K562 (cell line): Measurements from ENCODE around the gene CSNK1D. TPM values are rescaled to one million over a fixed set of nuclear protein-coding genes. Genes with fewer than 3 reads are reported as not detected.

Experiments
- ATAC-seq: fragments of 200-7000 bp; cut with Tn5 transposase; 3 replicates; pipeline ENCODE4 v1.9.1; 2020; ENCODE audit warnings: moderate library complexity
- BruUV-seq: library from RNA; stranded (reverse); fragments of 400-500 nt; replicated peaks from 2 replicates; lab custom pipeline; 2021; lab: Mats Ljungman, UMichigan
- CTCF ChIA-PET: fragments of 300-600 bp; formaldehyde crosslinking; extraction: SDS; loops from one replicate; lab custom pipeline; 2021; ENCODE audit warnings: low intra/inter-chr PET ratio; lab: Yijun Ruan, JAX
- POLR2A ChIA-PET: fragments of 300-600, 350-650 bp; sonication (Branson Sonifier 250); formaldehyde crosslinking; extraction: SDS; loops from one replicate; lab custom pipeline; 2021; ENCODE audit warnings: antibody characterized with exemption, inconsistent platforms; lab: Yijun Ruan, JAX
- DNase-seq, 4 experiments: peaks; one replicate each; pipeline versions ENCODE4 v3.0.0 to v3.0.0-alpha.2; 2011 to 2018; ENCODE audit warnings: low spot score in 3 of 4, mixed read lengths in 3 of 4; ENCODE audit errors: extremely low read depth in 1 of 4
- FAIRE-seq: peaks from 2 replicates; lab custom pipeline; 2011; peaks lifted over from hg19 to GRCh38; lab: Jason Lieb, UNC
- H2AFZ ChIP-seq: 2 replicates; pipeline ENCODE4 v1.6.0; 2011; ENCODE audit warnings: low read depth, low read length, control low read depth, inconsistent platforms
- H3K27ac ChIP-seq: fragments of 200-600 bp; 3 replicates; pipeline ENCODE4 v1.8.0; 2011; ENCODE audit warnings: low read depth, mild to moderate bottlenecking, control low read depth, inconsistent platforms, low read length, moderate library complexity, mixed read lengths; ENCODE audit errors: extremely low read depth
- H3K27me3 ChIP-seq, 2 experiments: fragments of 300-600 bp in 1 of 2; 2 replicates in 1 of 2; 3 replicates in 1 of 2; pipeline versions ENCODE4 v1.6.0 to v1.8.0; 2011; ENCODE audit warnings: inconsistent platforms in 2 of 2, low read length in 2 of 2, mild to moderate bottlenecking in 1 of 2, mixed read lengths in 1 of 2, moderate library complexity in 1 of 2; ENCODE audit not compliant: control insufficient read depth in 2 of 2, insufficient read depth in 2 of 2
- H3K36me3 ChIP-seq: fragments of 300-600 bp; 3 replicates; pipeline ENCODE4 v1.8.0; 2011; ENCODE audit warnings: mild to moderate bottlenecking, low read length, inconsistent platforms; ENCODE audit not compliant: control insufficient read depth, insufficient read depth
- H3K4me1 ChIP-seq, 2 experiments: fragments of 200-600 bp in 1 of 2; replicated peaks in 1 of 2; 2 replicates in 1 of 2; 3 replicates in 1 of 2; pipeline versions ENCODE4 v1.5.1 to v1.8.0; 2011; ENCODE audit warnings: inconsistent platforms in 2 of 2, low read length in 2 of 2, mild to moderate bottlenecking in 1 of 2, mixed read lengths in 1 of 2, moderate library complexity in 1 of 2; ENCODE audit not compliant: control insufficient read depth in 2 of 2, insufficient read depth in 2 of 2
- H3K4me2 ChIP-seq: 2 replicates; pipeline ENCODE4 v1.6.1; 2011; ENCODE audit warnings: low read length, control low read depth, inconsistent platforms, mixed read lengths; ENCODE audit not compliant: insufficient read depth
- H3K4me3 ChIP-seq: fragments of 200-600 bp; sonication (generic), shearing (Covaris generic); 2 replicates; pipeline ENCODE4 v1.5.1; 2016; ENCODE audit warnings: control low read depth, inconsistent platforms
- H3K79me2 ChIP-seq: fragments of 200-600 bp; 3 replicates; pipeline ENCODE4 v1.8.0; 2011; ENCODE audit warnings: low read length, inconsistent platforms; ENCODE audit not compliant: control insufficient read depth, insufficient read depth
- H3K9ac ChIP-seq, 2 experiments: 2 replicates each; pipeline versions ENCODE4 v1.6.0 to v1.6.1; 2011; ENCODE audit warnings: low read depth in 2 of 2, low read length in 2 of 2, control low read depth in 1 of 2, inconsistent platforms in 1 of 2, mild to moderate bottlenecking in 1 of 2, mixed read lengths in 1 of 2; ENCODE audit not compliant: insufficient read depth in 1 of 2
- H3K9me1 ChIP-seq: one replicate; pipeline ENCODE4 v1.6.0; 2011; ENCODE audit warnings: inconsistent platforms, mild to moderate bottlenecking, low read length, moderate library complexity; ENCODE audit not compliant: control insufficient read depth, insufficient read depth
- H3K9me3 ChIP-seq: replicated peaks from 2 replicates; pipeline ENCODE4 v1.5.1; 2011; ENCODE audit warnings: low read depth, low read length, inconsistent platforms; ENCODE audit not compliant: control insufficient read depth, insufficient read depth
- H4K20me1 ChIP-seq: replicated peaks from 2 replicates; pipeline ENCODE4 v1.6.1; 2011; ENCODE audit warnings: low read length, inconsistent platforms, mixed read lengths; ENCODE audit not compliant: control insufficient read depth, insufficient read depth
- CXXC5 ChIP-seq: fragments of 250-450 bp; sonication (Bioruptor Pico); IDR thresholded peaks from 2 replicates; pipeline ENCODE4 v1.8.0; 2022; ENCODE audit warnings: inconsistent platforms, mild to moderate bottlenecking, moderate library complexity
- ETV1 ChIP-seq: fragments of 450-650 bp; conservative IDR thresholded peaks from 2 replicates; pipeline ENCODE4 v1.6.1; 2016; ENCODE audit warnings: missing genetic modification characterization, control low read depth, low read depth, missing compliant biosample characterization
- HMG20A ChIP-seq: fragments of 450-650 bp; formaldehyde crosslinking; conservative IDR thresholded peaks from 2 replicates; pipeline ENCODE4 v1.4.0; 2020; ENCODE audit warnings: mild to moderate bottlenecking, mixed read lengths
- KLF16 ChIP-seq: IDR thresholded peaks from 2 replicates; pipeline ENCODE4 v1.6.1; 2016; ENCODE audit warnings: antibody characterized with exemption
- MCM2 ChIP-seq: fragments of 450-650 bp; IDR thresholded peaks from 2 replicates; pipeline ENCODE4 v1.6.1; 2017; ENCODE audit warnings: low read depth, mild to moderate bottlenecking
- NFYB ChIP-seq: IDR thresholded peaks from 2 replicates; pipeline ENCODE4 v1.6.1; 2011; ENCODE audit warnings: mild to moderate bottlenecking, moderate library complexity; ENCODE audit not compliant: insufficient read length; ENCODE audit errors: extremely low read depth
- SUPT5H ChIP-seq: fragments of 450-650 bp; IDR thresholded peaks from 2 replicates; pipeline ENCODE4 v1.6.1; 2016
- TEAD1 ChIP-seq, 2 experiments: fragments of 450-650 bp in 1 of 2; sonication (generic) in 1 of 2; formaldehyde crosslinking; IDR thresholded peaks; 2 replicates each; pipeline versions ENCODE4 v1.4.0 to v1.8.0; 2020 to 2022; ENCODE audit warnings: mild to moderate bottlenecking in 2 of 2, missing genetic modification reagents in 1 of 2
- ZC3H4 ChIP-seq: sonication (generic); formaldehyde crosslinking; IDR thresholded peaks from 2 replicates; pipeline ENCODE4 v1.9.0; 2021; ENCODE audit warnings: missing genetic modification reagents, borderline replicate concordance
- ZNF140 ChIP-seq: fragments of 250-450 bp; sonication (Bioruptor Pico); IDR thresholded peaks from 2 replicates; pipeline ENCODE4 v1.8.0; 2021; ENCODE audit warnings: moderate library complexity, mild to moderate bottlenecking, inconsistent platforms
- ZNF263 ChIP-seq: sonication (generic); formaldehyde crosslinking; IDR thresholded peaks from 2 replicates; pipeline ENCODE4 v1.8.0; 2022; ENCODE audit warnings: mild to moderate bottlenecking, missing genetic modification reagents, borderline replicate concordance
- WGBS: fragments of 100-300 bp; shearing (Covaris generic); methylation state at CpG from one replicate; pipeline ENCODE4 v1.1.6; 2016; ENCODE audit warnings: low coverage, mixed read lengths; ENCODE audit not compliant: insufficient coverage; ENCODE audit errors: missing lambda C conversion rate; 5-methylcytosine and 5-hydroxymethylcytosine counted together
- in situ Hi-C: fragments of 300-500 bp; cut with MboI; formaldehyde crosslinking; loops from 4 replicates; pipeline ENCODE4 v1.15.0; 2018; ENCODE audit warnings: inconsistent platforms, mixed read lengths
- intact Hi-C: fragments of 100-400 bp; cut with micrococcal nuclease; formaldehyde crosslinking; loops from 2 replicates; pipeline ENCODE4 v1.14.2; 2022
- polyA plus RNA-seq, 8 experiments: library from polyadenylated mRNA; depleted of rRNA in 4 of 8; stranded (reverse) in 5 of 8; unstranded in 3 of 8; fragments of >200 nt; fragmentation: Nextera tagmentation in 2 of 8; fragmentation: Illumina TruSeq in 1 of 8; extraction: Ambion mirVana in 2 of 8; extraction: Trizol in 1 of 8; gene quantifications; 2 replicates each; pipeline versions ENCODE4 v1.2.1 to v1.2.3, GENCODE V29; 2011 to 2014; ENCODE audit warnings: inconsistent platforms in 1 of 8, missing spikeins in 1 of 8
- total RNA-seq, 7 experiments: library from RNA; depleted of rRNA in 6 of 7; stranded (reverse); fragments of >200 nt in 6 of 7; fragmentation: Illumina TruSeq in 2 of 7; extraction: Trizol in 2 of 7; gene quantifications; 2 replicates each; pipeline versions ENCODE4 v1.2.1 to v1.2.3, GENCODE V29; 2011 to 2021; ENCODE audit warnings: low replicate concordance in 1 of 7
- TF ChIP-seq, protein P1 (sequence below): fragments of 450-650 bp; IDR thresholded peaks from 2 replicates; pipeline ENCODE4 v1.6.1; 2016
- TF ChIP-seq, protein P2 (sequence below): fragments of 450-650 bp; formaldehyde crosslinking; conservative IDR thresholded peaks from 2 replicates; pipeline ENCODE4 v1.4.0; 2022; ENCODE audit warnings: mild to moderate bottlenecking, missing genetic modification characterization
- TF ChIP-seq, protein P3 (sequence below): sonication (generic); formaldehyde crosslinking; IDR thresholded peaks from 2 replicates; pipeline ENCODE4 v1.8.1; 2023; ENCODE audit warnings: missing genetic modification reagents, mild to moderate bottlenecking, borderline replicate concordance

The CSNK1D gene
- total and polyA plus RNA-seq, 9 of the 15 experiments (the other 6 are each of a cell fraction or from before 2014, with no cell fraction given), result 6.5 to 133 (median 41.3) TPM

DNA sequence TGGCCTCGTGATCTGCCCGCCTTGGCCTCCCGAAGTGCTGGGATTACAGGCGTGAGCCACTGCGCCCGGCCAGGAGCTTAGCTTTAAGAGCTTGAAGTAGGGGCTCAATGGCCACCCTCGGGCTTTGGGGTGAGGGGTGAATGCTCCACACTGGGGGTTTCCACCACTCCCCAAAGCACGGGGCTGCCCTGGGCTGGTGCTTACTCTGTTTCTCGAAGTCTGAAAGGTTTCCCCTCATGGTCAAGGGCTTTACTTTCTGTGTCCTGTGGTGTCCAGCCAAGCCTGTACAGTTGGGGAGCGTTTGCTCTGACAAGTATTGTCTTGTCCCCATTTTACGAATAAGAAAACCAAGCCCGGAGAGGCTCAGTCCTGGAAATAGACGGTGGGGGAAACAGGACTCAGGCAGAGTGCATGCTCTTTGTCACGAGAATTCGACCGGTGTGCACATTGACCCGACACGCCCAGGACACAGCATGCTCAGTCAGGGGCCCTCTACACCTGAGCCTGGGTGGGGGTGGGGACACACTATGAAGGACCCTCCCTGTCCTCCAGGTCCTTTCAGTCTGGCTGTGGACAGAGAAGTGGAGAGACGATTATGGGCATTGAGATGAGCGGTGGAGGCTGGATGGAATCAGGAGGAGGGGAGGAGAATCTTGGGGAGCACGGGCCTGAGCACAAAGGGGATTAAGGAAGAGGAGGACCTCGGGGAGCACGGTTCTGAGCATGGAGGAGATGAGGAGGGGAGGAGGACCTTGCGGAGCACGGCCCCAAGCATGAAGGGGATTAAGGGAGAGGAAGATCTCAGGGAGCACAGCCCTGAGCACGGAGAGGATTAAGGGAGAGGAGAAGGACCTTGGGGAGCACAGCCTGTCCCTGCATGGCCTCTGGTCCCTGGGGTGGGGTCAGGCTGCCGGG is 36.4 kb upstream of the CSNK1D start:
- peak; percentile 37 for FAIRE-seq
- WGBS, result 46% methylated on average over 22 of the region's 27 CpGs
- POLR2A ChIA-PET, result no interaction called here
- TF ChIP-seq CXXC5 (CRISPR knock-in tag) (no peak), ZNF263 (CRISPR knock-in tag) (peak; percentile 99), ZNF140 (CRISPR knock-in tag) (no peak), MCM2 (peak; percentile 82), HMG20A (CRISPR knock-in tag) (no peak), NFYB (no peak), SUPT5H (no peak), KLF16 (no peak), ZC3H4 (CRISPR knock-in tag) (0 out of 2 replicates have a peak, but pooled peaks have one; percentile 39), ETV1 (no peak), TEAD1 (CRISPR knock-in tag; IDR thresholded peaks at IDR 0.05) (no peak)
- TF ChIP-seq, protein P1, sequence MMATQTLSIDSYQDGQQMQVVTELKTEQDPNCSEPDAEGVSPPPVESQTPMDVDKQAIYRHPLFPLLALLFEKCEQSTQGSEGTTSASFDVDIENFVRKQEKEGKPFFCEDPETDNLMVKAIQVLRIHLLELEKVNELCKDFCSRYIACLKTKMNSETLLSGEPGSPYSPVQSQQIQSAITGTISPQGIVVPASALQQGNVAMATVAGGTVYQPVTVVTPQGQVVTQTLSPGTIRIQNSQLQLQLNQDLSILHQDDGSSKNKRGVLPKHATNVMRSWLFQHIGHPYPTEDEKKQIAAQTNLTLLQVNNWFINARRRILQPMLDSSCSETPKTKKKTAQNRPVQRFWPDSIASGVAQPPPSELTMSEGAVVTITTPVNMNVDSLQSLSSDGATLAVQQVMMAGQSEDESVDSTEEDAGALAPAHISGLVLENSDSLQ, result peak; percentile 43; the same call in 1 of the 2 replicates
- TF ChIP-seq, protein P2, sequence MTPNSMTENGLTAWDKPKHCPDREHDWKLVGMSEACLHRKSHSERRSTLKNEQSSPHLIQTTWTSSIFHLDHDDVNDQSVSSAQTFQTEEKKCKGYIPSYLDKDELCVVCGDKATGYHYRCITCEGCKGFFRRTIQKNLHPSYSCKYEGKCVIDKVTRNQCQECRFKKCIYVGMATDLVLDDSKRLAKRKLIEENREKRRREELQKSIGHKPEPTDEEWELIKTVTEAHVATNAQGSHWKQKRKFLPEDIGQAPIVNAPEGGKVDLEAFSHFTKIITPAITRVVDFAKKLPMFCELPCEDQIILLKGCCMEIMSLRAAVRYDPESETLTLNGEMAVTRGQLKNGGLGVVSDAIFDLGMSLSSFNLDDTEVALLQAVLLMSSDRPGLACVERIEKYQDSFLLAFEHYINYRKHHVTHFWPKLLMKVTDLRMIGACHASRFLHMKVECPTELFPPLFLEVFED (CRISPR knock-in tag), result no peak
- TF ChIP-seq, protein P3, sequence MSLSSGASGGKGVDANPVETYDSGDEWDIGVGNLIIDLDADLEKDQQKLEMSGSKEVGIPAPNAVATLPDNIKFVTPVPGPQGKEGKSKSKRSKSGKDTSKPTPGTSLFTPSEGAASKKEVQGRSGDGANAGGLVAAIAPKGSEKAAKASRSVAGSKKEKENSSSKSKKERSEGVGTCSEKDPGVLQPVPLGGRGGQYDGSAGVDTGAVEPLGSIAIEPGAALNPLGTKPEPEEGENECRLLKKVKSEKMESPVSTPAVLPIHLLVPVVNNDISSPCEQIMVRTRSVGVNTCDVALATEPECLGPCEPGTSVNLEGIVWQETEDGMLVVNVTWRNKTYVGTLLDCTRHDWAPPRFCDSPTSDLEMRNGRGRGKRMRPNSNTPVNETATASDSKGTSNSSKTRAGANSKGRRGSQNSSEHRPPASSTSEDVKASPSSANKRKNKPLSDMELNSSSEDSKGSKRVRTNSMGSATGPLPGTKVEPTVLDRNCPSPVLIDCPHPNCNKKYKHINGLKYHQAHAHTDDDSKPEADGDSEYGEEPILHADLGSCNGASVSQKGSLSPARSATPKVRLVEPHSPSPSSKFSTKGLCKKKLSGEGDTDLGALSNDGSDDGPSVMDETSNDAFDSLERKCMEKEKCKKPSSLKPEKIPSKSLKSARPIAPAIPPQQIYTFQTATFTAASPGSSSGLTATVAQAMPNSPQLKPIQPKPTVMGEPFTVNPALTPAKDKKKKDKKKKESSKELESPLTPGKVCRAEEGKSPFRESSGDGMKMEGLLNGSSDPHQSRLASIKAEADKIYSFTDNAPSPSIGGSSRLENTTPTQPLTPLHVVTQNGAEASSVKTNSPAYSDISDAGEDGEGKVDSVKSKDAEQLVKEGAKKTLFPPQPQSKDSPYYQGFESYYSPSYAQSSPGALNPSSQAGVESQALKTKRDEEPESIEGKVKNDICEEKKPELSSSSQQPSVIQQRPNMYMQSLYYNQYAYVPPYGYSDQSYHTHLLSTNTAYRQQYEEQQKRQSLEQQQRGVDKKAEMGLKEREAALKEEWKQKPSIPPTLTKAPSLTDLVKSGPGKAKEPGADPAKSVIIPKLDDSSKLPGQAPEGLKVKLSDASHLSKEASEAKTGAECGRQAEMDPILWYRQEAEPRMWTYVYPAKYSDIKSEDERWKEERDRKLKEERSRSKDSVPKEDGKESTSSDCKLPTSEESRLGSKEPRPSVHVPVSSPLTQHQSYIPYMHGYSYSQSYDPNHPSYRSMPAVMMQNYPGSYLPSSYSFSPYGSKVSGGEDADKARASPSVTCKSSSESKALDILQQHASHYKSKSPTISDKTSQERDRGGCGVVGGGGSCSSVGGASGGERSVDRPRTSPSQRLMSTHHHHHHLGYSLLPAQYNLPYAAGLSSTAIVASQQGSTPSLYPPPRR (CRISPR knock-in tag), result no peak

More for the DNA sequence above, 36.4 kb upstream of the CSNK1D start:
- no TSS peak for BruUV-seq
- Histone ChIP-seq H3K4me2 (no peak overlapping the region), H3K4me3 (no peak overlapping the region), H3K36me3 (no peaks in the 10 kb centered on the region), H3K27ac (no peak overlapping the region), H3K4me1 (peaks cover 11 to 49% of the 10 kb centered on the region in 2 experiments; a peak in 4 of 5 replicates), H3K9me1 (no peaks in the 10 kb centered on the region), H3K9me3 (no peaks in the 10 kb centered on the region), H3K27me3 (no peaks in the 10 kb centered on the region), H2AFZ (0 out of 2 replicates have a peak overlapping the region, but pooled peaks have one; percentile 52), H3K79me2 (no peaks in the 10 kb centered on the region), H3K9ac (peak overlapping the region in 1 of 2 experiments; percentile 46; a peak in 2 of 4 replicates), H4K20me1 (no peaks in the 10 kb centered on the region)
- CTCF ChIA-PET, result interaction anchor here (0.6 kb wide), 1 partner anchor 274 kb away, joined by 4 read pairs; no protein-coding TSS in a partner anchor
- ATAC-seq (no peak), DNase-seq (no peak)
- in situ Hi-C loops, result loop anchor here (5.0 kb wide), 1 partner anchor 68 kb away; no protein-coding TSS in a partner anchor
- intact Hi-C loops, result no loop called here
